Effector memory CD8-positive, alpha-beta T cell (primary cell): ENCODE measurements around the gene OR2S2.
"Not testable (repeated sequence)": the region's sequence is repeated elsewhere in the genome, so short reads cannot be mapped to it uniquely, and the experiment has no call there.

ENCODE experiments used
- ATAC-seq: fragments of 150-1000 bp; cut with Tn5 transposase; replicated peaks from 2 replicates; pipeline ENCODE4 v1.10.0; 2021; ENCODE audit warnings: mild to moderate bottlenecking, moderate library complexity
- DNase-seq, 3 experiments: peaks; one replicate each; pipeline ENCODE4 v3.0.0; 2021
- H3K27ac Mint-ChIP-seq, 2 donors: one replicate each; pipeline ENCODE4 v1.8.0; 2022; ENCODE audit warnings: mild to moderate bottlenecking in 2 of 2, mixed read lengths in 2 of 2, moderate library complexity in 2 of 2
- H3K27me3 Mint-ChIP-seq, 2 donors: one replicate each; pipeline ENCODE4 v1.8.0; 2022; ENCODE audit warnings: mixed read lengths in 2 of 2
- H3K36me3 Mint-ChIP-seq: one replicate; pipeline ENCODE4 v1.8.0; 2022; ENCODE audit warnings: mild to moderate bottlenecking, moderate library complexity, mixed read lengths; ENCODE audit not compliant: insufficient read depth
- H3K4me1 Mint-ChIP-seq, 2 donors: one replicate each; pipeline ENCODE4 v1.8.0; 2022; ENCODE audit warnings: low read depth in 2 of 2, mixed read lengths in 2 of 2
- H3K4me3 Mint-ChIP-seq, 2 donors: one replicate each; pipeline ENCODE4 v1.8.0; 2022; ENCODE audit warnings: mild to moderate bottlenecking in 2 of 2, mixed read lengths in 2 of 2, moderate library complexity in 2 of 2
- H3K9me3 Mint-ChIP-seq, 2 donors: one replicate each; pipeline ENCODE4 v1.8.0; 2022; ENCODE audit warnings: mixed read lengths in 2 of 2
- total RNA-seq, 9 experiments: gene quantifications; one replicate each; lab custom pipeline; 2026; lab: John Stamatoyannopoulos, UW

Gene OR2S2, protein sequence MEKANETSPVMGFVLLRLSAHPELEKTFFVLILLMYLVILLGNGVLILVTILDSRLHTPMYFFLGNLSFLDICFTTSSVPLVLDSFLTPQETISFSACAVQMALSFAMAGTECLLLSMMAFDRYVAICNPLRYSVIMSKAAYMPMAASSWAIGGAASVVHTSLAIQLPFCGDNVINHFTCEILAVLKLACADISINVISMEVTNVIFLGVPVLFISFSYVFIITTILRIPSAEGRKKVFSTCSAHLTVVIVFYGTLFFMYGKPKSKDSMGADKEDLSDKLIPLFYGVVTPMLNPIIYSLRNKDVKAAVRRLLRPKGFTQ
- 0 to 0.06 (median 0) reads per million in 9 experiments for total RNA-seq

GRCh38 chr9:35958104-35958837, at the start of gene OR2S2:
OR2S2 (minus strand) TSS chr9:35958154; CDS start chr9:35958098, 56 bp downstream.
- ATAC-seq = no peak

DNA sequence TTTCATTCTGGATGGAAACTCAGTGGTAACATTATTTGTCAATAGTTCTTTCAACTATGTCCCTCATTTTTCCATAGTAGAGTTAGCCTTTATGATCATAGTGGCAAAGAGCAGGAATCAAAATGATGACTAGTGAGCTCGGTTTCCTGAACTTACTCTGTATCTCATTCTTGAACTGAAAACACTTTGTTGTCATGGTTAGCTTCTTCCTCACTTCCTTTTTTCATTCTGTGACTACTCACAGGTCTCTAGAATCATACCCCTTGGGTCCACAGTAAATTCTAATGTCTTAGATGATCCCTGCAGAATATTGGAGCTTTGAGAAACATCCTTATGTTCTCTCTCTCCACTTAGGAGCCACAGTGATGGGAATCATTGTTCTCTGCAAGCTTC, 49.4 kb upstream of the OR2S2 start:
- Mint-ChIP-seq H3K4me1 (peaks cover 3 to 6% of the 10 kb centered on the region in 2 donors), H3K27me3 (peaks cover 66 to 85% of the 10 kb centered on the region in 2 donors), H3K4me3 (no peak overlapping the region), H3K27ac (no peak overlapping the region), H3K36me3 (no peaks in the 10 kb centered on the region), H3K9me3 (no peaks in the 10 kb centered on the region)
- DNase-seq (no peak), ATAC-seq (no peak)

More at GRCh38 chr9:35958104-35958837, at the start of gene OR2S2:
- Mint-ChIP-seq H3K9me3 (no peaks in the 10 kb centered on the region), H3K27ac (no peak within 1 kb of the TSS), H3K27me3 (peaks cover 44 to 71% of the 10 kb centered on the region in 2 donors), H3K4me3 (no peak within 1 kb of the TSS), H3K36me3 (no peaks in the 10 kb centered on the region), H3K4me1 (peaks cover 0 to 7% of the 10 kb centered on the region in 2 donors)
- no peak for DNase-seq

DNA sequence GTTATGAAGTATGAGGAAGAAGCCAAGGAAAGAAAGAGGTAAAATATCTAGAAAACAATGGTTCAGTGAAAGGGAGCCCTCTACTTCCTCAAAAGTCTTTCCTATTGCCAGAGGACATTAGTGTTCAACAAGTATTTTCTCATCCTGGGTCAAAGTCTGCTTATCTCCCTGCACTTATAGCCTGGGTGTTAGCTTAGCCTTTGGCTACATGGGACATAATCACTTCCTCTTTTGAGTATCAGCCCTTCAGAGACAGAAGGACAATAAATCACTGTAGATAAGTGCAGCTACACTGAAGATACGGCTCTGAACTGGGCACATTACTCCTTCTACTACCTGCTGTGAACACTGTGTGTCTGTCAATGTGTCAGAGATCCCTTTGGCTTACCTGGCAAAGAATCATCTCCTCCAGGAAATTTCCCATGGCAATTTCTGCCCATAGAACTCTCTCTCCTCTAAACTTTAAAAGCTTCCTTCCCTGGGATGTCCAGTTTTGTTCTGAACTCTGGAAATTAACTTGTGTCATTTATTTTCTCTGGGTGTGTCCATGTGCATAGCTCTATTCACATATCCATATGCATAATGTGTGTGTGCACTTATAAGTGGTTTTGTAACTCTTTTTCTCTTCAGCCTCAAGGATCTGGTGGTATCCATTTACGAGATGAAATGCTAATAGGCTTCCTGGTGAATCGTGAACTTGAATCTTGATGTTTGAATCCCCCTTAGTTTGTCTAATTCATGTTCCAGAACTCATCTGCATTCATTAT, 48.8 kb upstream of the OR2S2 start:
- no peak overlapping the region for H3K27ac Mint-ChIP-seq
- H3K27me3 Mint-ChIP-seq = peaks cover 71 to 88% of the 10 kb centered on the region in 2 donors
- H3K4me3 Mint-ChIP-seq = no peak overlapping the region
- no peaks in the 10 kb centered on the region for H3K9me3 Mint-ChIP-seq
- peaks cover 3 to 6% of the 10 kb centered on the region in 2 donors for H3K4me1 Mint-ChIP-seq
- ATAC-seq (no peak), DNase-seq (no peak)
- H3K36me3 Mint-ChIP-seq = no peaks in the 10 kb centered on the region

DNA sequence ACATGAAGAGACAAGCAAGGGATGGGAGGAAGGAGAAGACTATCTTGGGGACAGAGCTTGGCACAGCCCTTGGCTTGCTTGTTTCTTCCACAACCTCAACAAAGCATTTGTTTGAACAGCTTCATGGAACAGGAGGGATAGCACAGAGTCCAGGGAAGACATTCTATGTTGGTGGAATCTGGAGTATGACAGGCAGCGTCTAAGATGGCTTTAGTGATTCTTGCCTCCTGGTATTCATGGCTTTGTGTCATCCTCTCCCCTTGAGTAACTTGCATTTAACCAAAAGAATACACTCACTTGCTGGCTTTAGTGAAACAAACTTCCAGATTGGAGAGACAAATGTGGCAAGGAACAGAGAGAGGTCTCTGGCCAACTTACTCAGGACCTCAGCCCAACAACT, 47.9 kb upstream of the OR2S2 start:
- Mint-ChIP-seq H3K27me3 (peaks cover 68 to 81% of the 10 kb centered on the region in 2 donors), H3K4me1 (peaks cover 3 to 6% of the 10 kb centered on the region in 2 donors), H3K27ac (no peak overlapping the region), H3K9me3 (no peaks in the 10 kb centered on the region), H3K4me3 (no peak overlapping the region), H3K36me3 (no peaks in the 10 kb centered on the region)
- DNase-seq = no peak
- ATAC-seq = no peak

DNA sequence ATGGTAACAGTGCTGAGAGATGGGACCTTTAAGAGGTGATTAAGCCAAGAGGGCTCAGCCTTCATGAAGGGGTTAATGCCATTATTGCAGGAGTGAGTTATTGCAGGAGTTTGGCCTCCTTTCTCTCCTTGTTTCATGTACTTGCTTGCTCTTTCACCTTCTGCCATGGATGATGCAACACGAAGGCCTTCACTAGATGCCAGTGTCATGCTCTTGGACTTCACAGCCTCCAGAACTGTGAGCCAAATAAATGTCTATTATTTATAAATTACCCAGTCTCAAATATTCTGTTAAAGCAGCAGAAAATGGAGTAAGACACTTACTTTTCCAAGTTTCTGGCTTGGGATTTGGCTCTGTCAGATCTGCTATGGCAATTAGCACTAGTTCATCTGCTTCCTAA, 40.4 kb upstream of the OR2S2 start:
- Mint-ChIP-seq H3K27ac (no peak overlapping the region), H3K4me3 (no peak overlapping the region), H3K27me3 (peaks cover 61 to 80% of the 10 kb centered on the region in 2 donors), H3K36me3 (peaks cover 5% of the 10 kb centered on the region), H3K9me3 (no peaks in the 10 kb centered on the region), H3K4me1 (no peaks in the 10 kb centered on the region)
- ATAC-seq (no peak), DNase-seq (no peak)

GRCh38 chr9:35997016-35997415, 39.1 kb upstream of the OR2S2 start:
- peaks cover 54 to 77% of the 10 kb centered on the region in 2 donors for H3K27me3 Mint-ChIP-seq
- not testable (repeated sequence) for H3K9me3 Mint-ChIP-seq, H3K4me1 Mint-ChIP-seq, ATAC-seq, H3K36me3 Mint-ChIP-seq, H3K27ac Mint-ChIP-seq, H3K4me3 Mint-ChIP-seq, DNase-seq

GRCh38 chr9:35996358-35996970, 38.5 kb upstream of the OR2S2 start:
- Mint-ChIP-seq H3K27me3 (peaks cover 56 to 81% of the 10 kb centered on the region in 2 donors), H3K27ac (no peak overlapping the region), H3K4me1 (no peaks in the 10 kb centered on the region), H3K9me3 (no peaks in the 10 kb centered on the region), H3K36me3 (peaks cover 5% of the 10 kb centered on the region), H3K4me3 (no peak overlapping the region)
- DNase-seq (no peak), ATAC-seq (no peak)

DNA sequence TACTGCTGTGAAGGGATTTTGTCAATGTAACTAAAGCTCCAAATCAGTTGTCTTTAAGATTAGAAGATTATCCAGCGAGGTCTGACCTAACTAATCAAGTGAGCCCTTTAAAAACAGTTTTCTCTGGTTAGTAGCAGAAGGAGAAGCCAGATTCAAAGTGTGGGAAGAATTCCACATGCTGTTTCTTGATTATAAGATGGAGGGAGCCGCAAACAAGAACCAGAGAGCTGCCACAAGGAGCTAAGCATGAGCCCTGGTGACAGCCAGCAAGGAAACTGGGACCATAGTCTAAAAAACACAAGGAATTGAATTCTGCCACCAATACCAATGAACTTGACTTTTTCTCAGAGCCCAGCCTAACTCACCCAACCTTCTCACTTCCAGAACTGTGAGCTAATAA, 37.0 kb upstream of the OR2S2 start:
- H3K27me3 Mint-ChIP-seq = peaks cover 58 to 85% of the 10 kb centered on the region in 2 donors
- DNase-seq (no peak), ATAC-seq (no peak)
- no peak overlapping the region for H3K4me3 Mint-ChIP-seq
- H3K9me3 Mint-ChIP-seq = no peaks in the 10 kb centered on the region
- H3K27ac Mint-ChIP-seq = no peak overlapping the region
- peaks cover 2% of the 10 kb centered on the region for H3K36me3 Mint-ChIP-seq
- H3K4me1 Mint-ChIP-seq = no peaks in the 10 kb centered on the region

- no peak overlapping the region for H3K4me3 Mint-ChIP-seq
- no peaks in the 10 kb centered on the region for H3K9me3 Mint-ChIP-seq
- H3K36me3 Mint-ChIP-seq = peaks cover 2% of the 10 kb centered on the region
- ATAC-seq (no peak), DNase-seq (no peak)
- H3K27me3 Mint-ChIP-seq = peaks cover 60 to 83% of the 10 kb centered on the region in 2 donors
- H3K27ac Mint-ChIP-seq = no peak overlapping the region
- no peaks in the 10 kb centered on the region for H3K4me1 Mint-ChIP-seq
These were observed 36.2 kb upstream of the OR2S2 start for GRCh38 chr9:35993976-35994720.

DNA sequence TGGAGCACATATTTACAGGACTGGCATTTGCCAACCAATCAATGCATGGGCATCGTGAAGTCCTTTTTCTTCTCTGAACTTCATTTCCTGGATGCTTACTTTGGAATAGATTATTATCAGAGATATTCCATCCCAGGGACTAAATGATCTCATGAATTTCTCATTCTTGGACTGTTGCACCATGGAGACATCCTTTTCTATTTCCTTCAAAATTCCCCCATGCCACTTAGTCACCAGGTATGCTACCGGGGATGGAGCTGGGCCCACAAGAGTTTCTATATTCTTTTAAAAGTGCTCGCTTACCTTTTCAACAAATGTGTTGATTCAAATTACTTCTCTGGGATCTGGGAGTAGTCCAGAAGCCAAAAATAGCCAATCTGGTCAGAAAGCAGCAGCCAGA, 35.2 kb upstream of the OR2S2 start:
- H3K27ac Mint-ChIP-seq, H3K4me3 Mint-ChIP-seq, H3K4me1 Mint-ChIP-seq, H3K36me3 Mint-ChIP-seq, H3K9me3 Mint-ChIP-seq, ATAC-seq, DNase-seq: not testable (repeated sequence)
- H3K27me3 Mint-ChIP-seq = peaks cover 70 to 78% of the 10 kb centered on the region in 2 donors

DNA sequence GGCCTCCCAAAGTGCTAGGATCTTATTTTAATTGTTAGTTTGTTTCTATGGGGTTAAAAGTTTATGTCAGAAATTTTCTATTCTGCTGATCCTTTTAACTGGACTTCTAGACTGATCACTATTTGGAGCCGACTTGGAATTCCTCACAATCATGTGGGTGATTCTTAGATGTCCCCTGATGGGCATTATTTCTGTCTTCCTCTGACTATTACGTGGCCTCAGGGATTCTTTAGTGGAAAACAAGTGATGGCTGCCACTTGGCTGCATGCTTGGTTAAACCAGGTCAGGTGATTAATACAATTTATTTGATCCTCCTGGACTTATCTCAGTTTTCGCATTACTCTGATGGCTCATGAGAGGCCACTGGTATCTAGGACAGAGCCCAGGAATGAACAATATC, 32.2 kb upstream of the OR2S2 start:
- H3K27me3 Mint-ChIP-seq = peaks cover 71 to 76% of the 10 kb centered on the region in 2 donors
- no peak overlapping the region for H3K27ac Mint-ChIP-seq
- DNase-seq = no peak

DNA sequence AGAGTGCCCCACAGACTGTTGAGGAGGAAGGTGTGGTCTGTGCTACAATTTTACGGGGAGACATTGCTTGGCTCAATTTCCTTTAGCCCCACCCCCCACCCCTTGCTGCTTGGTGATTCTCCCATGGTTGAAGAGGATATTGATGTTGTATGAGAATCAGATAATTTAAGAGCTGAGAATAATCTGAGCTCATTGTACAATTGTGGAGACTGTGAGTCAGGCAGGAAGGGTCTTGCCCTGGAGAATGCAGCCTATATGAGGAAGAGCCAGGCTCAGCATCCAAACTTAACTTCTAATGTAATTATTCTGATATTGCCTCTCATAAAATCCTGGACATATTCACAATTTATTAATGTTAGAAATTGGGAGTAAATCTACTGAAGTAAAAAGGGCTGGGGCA, 26.1 kb upstream of the OR2S2 start:
- H3K9me3 Mint-ChIP-seq = no peaks in the 10 kb centered on the region
- H3K36me3 Mint-ChIP-seq = no peaks in the 10 kb centered on the region
- peaks cover 72 to 76% of the 10 kb centered on the region in 2 donors for H3K27me3 Mint-ChIP-seq
- ATAC-seq (no peak), DNase-seq (no peak)
- H3K4me3 Mint-ChIP-seq = no peak overlapping the region
- no peak overlapping the region for H3K27ac Mint-ChIP-seq
- H3K4me1 Mint-ChIP-seq = no peaks in the 10 kb centered on the region

More for the DNA sequence above, 32.2 kb upstream of the OR2S2 start:
- Mint-ChIP-seq H3K4me3 (no peak overlapping the region), H3K4me1 (no peaks in the 10 kb centered on the region), H3K9me3 (no peaks in the 10 kb centered on the region), H3K36me3 (no peaks in the 10 kb centered on the region)
- no peak for ATAC-seq
